GM13976 (cell line): ENCODE results near the gene ATP1A3.

Experiments used
- DNase-seq: peaks from one replicate; pipeline ENCODE4 v3.0.0; 2012; ENCODE audit warnings: low spot score
- in situ Hi-C: fragments of 300-500 bp; cut with MboI; formaldehyde crosslinking; loops from one replicate; pipeline ENCODE4 v1.12.0; 2022; ENCODE audit warnings: low sequenced_read_pairs, mixed read lengths, inconsistent platforms; ENCODE audit not compliant: unreplicated experiment
- TF ChIP-seq, protein P1 (sequence below): IDR thresholded peaks from 2 replicates; pipeline ENCODE4 v1.5.1; 2012; ENCODE audit warnings: borderline replicate concordance, mild to moderate bottlenecking; ENCODE audit not compliant: insufficient read depth; ENCODE audit errors: extremely low read depth, missing control alignments, control extremely low read depth

Gene ATP1A3

GRCh38 chr19:41959056-41960053, 34.7 kb downstream of the ATP1A3 start, which contains the start of gene RABAC1:
Gene RABAC1, minus strand, starts transcription at chr19:41959321. Its CDS starts 29 bp downstream, at chr19:41959292.
- in situ Hi-C loops, result no loop called here
- TF ChIP-seq, protein P1, sequence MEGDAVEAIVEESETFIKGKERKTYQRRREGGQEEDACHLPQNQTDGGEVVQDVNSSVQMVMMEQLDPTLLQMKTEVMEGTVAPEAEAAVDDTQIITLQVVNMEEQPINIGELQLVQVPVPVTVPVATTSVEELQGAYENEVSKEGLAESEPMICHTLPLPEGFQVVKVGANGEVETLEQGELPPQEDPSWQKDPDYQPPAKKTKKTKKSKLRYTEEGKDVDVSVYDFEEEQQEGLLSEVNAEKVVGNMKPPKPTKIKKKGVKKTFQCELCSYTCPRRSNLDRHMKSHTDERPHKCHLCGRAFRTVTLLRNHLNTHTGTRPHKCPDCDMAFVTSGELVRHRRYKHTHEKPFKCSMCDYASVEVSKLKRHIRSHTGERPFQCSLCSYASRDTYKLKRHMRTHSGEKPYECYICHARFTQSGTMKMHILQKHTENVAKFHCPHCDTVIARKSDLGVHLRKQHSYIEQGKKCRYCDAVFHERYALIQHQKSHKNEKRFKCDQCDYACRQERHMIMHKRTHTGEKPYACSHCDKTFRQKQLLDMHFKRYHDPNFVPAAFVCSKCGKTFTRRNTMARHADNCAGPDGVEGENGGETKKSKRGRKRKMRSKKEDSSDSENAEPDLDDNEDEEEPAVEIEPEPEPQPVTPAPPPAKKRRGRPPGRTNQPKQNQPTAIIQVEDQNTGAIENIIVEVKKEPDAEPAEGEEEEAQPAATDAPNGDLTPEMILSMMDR, result peak; percentile 30
- DNase-seq, result peak; percentile 95

GRCh38 chr19:41958367-41959055, 35.5 kb downstream of the ATP1A3 start:
- in situ Hi-C loops, result no loop called here
- TF ChIP-seq, protein P1, result no peak
- DNase-seq, result peak; percentile 90

- TF ChIP-seq, protein P1, result peak; percentile 82
- peak; percentile 89 for DNase-seq
- in situ Hi-C loops, result no loop called here
Observed at GRCh38 chr19:41957838-41958366, 36.1 kb downstream of the ATP1A3 start.

DNA sequence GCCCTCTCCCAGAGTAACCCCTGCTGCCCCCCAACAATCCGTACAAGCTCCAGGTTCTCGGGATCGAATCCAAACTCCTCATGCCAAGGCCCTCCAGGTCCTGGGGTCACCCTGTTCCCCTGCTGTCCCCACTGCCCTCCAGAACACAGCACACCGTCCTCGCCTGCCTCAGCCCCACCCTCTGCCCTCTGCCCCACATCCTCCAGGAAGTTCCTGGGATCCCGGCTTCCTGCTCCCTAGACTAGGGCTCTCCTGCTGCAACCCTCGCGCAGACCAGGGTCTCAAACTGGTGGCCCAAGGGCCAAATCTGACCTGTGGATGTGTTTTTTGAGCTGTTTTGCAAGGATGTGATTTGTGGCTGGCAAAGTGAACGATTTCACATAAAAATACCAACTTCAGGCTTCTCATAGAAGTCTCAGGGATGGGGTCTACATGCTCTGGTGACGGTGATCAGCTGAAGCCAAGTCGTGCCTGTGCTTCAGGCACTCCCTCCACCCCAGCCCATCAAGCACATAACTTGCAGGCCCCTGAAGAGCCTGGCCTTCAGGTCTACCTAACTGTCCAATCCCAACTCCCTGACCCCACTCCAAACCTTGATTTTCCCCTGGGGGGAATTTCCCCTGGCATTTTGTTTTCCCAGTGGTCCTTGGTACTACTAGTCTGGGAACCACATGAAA, 36.7 kb downstream of the ATP1A3 start:
- in situ Hi-C loops, result no loop called here
- no peak for DNase-seq
- TF ChIP-seq, protein P1, result no peak

GRCh38 chr19:41956621-41957020, 37.4 kb downstream of the ATP1A3 start:
- in situ Hi-C loops, result no loop called here
- TF ChIP-seq, protein P1, result no peak
- no peak for DNase-seq

GRCh38 chr19:41955521-41955920, 38.5 kb downstream of the ATP1A3 start:
- in situ Hi-C loops, result no loop called here
- DNase-seq, result no peak
- TF ChIP-seq, protein P1, result no peak
